HG03469 (cell line): ENCODE measurements around the gene ATP10A.

ENCODE experiments used
- ATAC-seq: cut with Tn5 transposase; IDR thresholded peaks from one replicate; pipeline ENCODE4 v1.9.1; 2021; ENCODE audit warnings: mild to moderate bottlenecking, moderate library complexity, moderate number of reproducible peaks; ENCODE audit not compliant: unreplicated experiment

The ATP10A gene

DNA sequence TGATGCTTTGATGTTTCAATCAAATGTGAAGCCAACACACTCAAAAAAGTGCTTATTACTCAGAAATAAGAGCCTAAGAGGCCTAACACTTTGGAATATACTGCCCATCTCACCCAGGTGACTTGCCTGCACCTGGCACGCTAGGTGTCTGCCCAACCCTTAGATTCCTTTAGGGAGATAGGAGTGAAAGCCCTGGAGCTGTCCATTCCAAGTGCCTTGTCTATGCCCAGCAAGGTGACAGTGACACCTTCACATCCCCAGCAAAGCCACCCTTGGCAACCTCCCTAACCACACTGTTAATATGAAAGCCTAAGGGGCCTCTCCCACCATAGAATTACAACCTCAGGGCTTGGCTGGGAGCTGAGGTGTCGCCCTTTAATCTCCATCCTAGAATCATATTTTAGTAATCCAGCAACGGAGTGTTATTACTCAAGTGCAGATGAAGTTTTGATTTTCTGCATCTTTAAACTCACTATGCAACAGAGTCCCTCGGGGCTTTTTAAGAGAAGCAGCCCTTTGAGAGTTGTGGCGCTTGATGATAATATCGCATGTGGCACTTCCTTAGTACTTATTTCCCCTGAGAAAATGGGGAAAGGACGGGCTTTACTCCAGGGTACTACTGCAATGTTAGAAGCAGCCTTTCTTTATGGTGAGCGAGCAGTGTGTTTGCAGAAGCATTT lies 24.8 kb downstream of the ATP10A start:
- no peak for ATAC-seq

DNA sequence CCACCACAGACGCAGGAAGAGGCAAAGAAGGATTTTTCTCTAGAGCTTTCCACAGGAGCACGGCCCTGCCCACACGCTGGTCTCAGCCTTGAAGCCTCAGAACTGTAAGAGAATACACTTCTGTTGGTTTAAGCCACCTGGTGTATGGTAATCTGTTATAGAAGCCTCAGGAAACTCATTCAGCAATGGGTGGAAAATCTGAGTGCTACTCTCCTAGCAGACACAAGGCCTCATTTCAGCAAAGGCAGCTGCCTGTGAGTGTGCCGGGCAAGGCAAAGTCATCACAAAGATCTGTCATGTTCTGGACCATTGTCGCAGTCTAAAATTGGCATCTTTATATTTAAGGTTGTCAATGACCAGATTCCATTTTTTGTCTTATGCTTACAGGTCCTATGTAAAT lies 31.0 kb downstream of the ATP10A start:
- no peak for ATAC-seq

DNA sequence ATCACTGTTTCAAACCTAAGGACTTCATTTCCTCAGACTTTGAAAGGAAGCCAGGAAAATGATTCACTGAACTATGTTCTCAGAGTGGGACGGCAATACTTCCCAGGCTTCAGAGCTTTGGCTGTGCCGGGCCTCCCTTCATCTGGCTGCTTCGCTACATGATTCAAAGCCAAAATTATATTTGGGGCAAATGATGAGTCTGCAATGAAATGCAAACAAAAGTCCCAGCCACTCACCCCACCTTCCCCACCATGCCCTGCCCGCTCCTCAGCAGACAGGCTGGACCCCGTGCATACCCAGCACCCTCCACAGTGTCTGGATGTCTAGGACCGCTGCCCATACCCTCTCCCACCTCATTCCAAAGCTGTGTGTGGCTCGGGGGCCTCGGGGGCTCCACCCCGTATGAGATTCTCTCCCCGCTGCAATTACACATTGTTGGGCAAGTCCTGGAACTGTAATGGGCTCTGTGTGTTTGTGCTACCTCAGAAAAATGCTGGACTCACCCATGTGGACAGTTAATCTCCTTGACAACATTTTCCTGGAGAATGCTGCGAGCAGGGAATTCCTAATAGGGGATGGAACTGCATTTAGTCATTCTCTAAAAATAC lies 32.2 kb downstream of the ATP10A start:
- ATAC-seq: no peak

DNA sequence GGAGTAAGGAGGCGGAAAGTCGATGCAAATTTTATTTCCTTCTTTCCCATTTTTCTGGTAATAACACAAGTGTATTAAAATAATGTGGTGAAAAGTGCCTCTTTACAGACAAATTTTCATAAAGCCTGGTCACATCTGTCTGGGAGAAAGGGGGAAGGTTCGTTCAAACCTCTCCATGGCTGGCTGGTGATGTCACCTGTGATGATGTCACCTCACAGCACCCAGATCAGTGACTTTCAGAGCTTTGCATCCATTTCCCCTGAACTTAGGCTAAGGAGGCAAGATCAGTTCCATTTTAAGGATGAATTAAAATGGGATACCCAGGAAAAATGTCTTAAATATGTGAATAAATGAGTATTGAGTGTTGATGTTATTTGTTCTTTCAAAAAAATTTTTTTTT lies 34.1 kb downstream of the ATP10A start:
- ATAC-seq: no peak

DNA sequence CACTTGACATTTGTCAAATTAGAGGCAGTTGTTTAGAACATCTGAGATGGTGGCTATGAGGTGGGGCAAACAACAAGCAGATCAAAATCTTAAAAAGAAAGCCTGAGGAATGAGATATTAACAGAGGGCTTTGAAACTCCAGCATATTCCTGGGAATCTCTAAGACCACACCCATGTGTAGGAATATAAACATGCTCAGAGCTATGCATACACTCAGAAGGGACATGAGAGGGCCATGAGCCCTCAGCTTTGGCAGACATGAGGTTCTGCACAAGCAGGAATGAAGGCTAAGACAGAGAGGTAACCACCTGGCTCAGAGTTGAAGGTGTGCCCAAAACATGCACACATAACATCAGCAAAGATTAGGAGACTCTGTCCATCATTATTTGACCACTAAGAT lies 37.9 kb downstream of the ATP10A start:
- ATAC-seq: no peak

DNA sequence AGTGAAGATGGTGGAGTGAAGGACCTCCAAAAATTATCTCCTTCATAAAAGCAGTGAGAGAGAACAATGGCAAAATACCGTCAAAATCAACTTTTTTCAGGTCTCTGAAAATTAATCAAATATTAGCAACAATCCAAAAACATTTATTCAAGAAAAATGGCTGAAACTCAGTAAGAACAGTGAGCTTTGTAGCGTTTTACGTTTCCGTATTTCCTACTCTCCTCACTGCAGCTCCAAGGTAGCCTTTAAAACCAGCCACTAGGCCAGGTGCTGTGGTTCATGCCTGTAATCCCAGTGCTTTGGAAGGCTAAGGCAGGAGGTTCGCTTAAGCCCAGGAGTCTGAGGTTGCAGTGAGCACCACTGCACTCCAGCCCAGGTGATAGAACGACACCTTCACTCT lies 38.5 kb downstream of the ATP10A start:
- no peak for ATAC-seq

DNA sequence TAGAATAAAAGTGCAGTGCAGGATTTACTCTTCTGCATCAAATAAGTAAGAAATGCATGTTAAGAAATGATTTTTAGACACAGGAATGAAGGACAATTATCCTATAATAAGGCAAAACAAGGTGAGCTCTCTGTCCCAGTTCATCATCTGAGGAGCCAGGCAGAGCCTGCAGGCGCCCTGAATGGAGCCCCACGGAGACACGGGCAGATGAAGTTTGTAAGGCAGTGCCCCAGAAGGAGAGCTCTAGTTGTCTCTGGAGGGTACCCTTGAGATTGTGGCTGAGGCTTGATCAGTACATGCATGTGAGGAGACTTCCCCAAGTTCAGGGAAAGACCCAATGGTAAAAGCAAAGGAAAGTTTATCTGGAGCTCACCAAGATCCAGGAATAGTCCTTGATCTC lies 50.3 kb downstream of the ATP10A start:
- ATAC-seq: no peak

DNA sequence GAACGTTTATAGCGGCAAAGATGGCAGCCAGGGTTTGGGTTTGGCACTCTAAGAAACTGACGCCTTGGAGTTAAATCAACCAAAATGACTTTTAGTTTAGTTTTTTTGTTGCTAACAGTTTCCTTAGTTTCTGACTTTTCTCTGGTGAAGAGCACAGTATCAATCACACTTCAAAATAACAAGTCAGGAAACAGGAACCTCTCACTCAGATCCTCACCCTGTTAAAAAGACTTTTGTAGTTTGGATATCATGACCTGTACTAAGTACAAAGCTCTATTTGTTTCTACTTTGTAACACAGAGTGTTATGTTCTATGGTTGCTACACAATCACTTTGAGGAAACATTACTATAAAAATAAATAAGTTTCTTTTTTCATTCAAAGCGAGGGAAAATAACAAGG lies 51.1 kb downstream of the ATP10A start:
- no peak for ATAC-seq

DNA sequence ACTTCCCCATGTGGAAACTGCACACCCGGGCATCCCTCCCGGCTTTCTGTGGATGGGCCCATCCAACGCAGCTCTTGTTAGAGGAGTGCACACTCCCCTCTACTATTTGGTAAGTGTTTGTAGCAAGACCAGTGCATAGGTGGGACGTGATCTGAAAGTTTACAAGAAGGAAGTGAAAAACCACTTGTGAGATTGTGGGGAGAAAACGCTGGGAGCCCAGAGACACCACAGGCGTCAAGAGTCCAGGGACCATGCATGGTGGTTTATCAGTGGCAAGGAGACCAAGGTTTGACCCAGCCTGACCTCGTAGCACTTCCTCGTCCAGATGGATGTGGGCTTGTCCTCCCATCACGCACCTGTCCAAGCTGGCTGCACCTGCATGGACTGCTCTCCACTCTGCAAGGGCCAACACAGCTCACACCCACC lies 51.6 kb downstream of the ATP10A start:
- peak; percentile 87 for ATAC-seq

DNA sequence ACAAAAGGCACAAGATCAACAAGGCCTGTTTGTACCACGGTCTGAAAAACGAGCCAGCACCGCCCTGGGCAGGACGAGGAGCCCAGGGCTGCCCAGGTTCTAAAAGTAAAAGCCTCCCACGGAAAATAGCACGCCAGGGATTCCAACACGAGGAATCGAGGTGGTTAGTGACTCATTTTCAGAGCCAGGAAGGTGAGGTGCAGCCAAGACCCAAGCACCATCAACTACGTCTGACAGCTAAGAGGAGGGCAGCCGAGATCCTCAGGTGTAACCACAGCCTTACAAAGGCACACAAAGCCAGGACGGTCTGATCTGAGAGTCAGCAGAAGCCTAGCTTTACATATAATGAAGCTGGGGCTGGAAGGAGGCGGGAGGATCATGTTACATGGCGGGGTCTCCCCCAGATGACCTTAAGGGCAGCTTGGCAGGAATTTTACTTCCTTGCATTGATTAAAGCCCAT lies 52.5 kb downstream of the ATP10A start:
- ATAC-seq: no peak

DNA sequence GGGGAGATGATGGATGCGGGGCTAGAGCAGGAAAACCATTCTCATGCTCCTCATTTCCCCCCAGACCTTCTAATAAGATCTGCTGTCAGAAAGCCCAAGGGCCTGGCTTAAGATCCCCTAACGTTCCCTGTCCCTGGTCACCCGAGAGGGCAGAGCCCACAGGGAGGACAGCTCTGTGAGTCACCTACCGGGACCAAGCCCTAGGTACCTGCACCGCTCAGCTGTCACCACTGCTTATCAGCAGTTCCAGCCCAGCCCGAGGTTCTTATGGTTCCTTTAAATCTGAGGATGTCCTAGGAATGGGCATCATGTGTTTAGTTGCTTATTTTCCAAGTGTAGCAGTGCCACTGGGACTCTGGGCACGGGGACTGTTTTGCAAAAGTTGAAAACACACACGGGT lies 53.0 kb downstream of the ATP10A start:
- no peak for ATAC-seq

DNA sequence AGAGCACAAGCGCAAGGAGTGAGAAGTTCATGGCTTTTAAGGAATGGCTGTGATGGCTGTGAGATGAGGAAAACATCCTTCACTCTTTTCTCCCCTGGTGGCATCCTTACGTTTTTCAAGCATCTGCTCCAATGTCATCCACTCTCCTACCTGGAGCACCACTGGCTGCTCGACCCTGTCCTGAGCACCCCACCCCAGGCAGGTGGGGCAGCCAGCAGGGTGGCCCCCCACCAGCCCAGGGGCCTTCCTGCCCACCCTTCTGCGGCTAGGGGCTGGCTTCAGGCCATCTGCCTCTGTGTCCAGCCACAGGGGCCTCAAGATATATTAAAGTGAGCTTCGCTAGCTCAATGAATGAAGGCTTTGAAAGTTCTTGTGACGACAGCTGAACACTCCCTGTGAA lies 56.1 kb downstream of the ATP10A start:
- no peak for ATAC-seq

DNA sequence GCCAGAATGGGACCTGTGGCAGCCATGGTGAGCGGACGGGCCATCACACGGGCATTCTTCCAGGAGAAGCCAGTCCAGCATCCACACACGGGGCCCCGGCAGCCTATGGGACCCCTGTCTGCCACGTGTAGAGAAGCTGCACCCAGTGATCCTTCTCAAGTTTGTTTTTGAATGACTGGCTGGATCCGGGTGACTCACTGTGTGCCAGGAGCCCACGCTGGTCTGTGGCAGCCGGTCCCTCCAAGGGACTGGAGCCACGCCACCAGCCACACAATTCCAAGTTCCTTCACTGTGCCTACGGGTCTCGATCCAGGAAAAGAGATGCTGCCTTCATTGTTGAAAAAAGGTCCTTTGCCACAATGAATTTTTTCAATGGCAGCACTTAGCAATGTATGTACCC lies 58.1 kb downstream of the ATP10A start:
- no peak for ATAC-seq

DNA sequence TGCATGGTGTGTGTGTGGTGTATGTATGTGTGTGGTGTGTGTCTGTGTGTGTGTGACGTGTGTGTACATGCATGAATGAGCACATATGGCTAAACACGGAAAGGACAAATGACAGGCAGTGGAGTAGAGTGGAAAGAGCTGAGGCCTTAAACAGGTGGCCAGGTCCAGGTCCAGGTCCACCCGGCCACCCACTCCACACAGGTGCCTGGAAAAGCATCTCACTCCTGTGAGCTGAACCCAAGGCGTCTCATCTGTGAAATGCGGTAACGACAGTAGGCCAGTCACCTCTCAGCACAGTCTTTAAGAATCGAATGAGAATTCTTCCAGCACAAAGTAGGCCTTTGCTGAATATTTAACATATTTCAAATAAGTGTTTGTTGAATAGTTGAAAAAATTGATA lies 58.7 kb downstream of the ATP10A start:
- ATAC-seq: no peak

DNA sequence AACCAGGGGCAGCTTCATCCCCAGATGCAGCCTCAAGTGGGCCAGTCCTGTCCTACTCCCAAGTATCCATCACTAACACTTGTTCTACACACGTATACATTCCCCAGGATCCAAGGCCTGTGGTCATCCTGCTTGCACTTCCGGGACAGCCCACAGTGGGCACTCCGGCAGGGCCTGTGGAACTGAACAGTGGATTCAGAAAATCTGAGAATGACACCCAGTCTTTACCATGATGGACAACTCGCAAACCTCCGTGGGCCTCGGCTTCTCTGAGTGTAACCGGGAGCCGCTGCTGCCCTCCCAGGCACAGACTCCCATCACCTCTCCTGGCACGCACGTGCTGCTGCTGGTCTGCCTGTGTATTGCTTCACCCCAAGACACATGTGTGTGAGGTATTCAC lies 59.6 kb downstream of the ATP10A start:
- no peak for ATAC-seq

DNA sequence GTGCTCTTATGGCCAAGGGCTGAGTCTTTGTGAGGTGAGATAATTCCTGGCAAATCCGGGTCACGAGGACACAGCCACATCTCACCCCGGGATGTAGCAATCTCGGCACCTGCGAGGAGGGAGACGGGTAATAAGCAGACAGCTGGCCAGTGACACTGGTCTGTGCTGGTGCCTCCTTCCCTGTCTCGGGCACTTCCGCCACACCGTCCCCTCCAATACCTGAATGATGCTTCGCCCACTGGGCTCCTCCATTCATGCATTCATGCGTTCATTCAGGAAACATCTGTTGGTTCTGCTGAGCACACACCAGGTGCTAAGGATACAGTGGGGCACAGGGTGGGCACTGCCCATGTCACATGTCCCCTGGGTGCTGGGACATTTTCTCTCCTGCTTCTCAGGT lies 60.1 kb downstream of the ATP10A start:
- ATAC-seq: no peak

DNA sequence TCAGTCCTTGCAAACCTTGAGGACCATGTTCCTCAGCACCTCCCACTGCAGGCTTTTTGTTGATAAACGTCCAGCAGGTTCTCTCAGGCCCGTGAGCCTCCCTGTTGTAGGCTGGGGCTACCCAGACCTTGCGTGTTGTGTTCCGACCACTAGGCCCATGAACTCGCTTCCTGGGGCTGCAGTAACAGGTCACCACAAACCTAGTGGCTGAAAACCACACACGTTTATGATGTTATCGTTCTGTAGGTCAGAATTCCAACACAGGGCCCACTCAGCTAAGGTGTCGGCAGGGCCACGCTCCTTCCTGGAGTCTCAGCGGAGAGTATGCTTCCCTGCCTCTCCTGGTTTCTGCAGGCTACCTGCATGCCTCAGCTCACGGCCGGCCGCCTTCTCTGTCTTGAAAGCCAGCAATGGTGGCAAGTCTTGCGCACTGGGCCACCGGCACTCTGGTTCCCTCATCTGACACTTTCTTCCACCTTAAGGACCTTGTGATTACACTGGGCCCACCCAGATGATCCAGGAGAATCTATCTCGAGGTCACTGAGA lies 60.8 kb downstream of the ATP10A start:
- no peak for ATAC-seq

DNA sequence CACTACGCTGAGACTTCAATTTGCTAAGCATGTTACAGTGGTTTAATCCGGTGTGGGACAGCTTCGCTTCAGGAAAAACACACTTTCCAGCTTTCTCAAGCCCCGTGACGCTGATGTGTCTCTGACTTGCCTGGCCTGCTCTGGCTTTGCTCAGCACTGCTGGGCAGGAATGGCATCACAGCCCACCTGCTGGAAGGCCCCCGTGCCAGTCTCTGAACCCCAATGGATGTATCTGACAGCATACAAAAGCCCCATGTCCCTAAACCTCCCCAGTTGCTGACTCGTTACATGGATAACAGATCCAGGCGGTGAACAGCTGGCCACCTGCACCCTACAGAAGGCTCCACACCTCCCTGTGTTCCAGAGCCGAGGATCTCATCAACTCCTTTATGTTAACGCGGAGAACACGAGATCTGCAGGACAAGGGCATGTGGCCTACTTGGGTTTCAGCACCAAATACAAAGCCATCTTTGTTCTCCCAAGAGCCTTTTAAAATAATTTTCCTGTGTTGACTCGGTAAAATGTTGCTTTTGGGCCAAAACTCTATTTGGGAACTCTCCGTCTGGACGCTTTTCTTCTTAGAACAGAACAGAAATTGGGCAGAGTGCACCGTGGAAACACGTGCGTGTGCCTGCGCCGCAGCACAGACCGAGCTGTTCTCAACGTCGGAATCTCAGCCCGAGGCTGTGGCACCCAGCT lies 61.4 kb downstream of the ATP10A start:
- no peak for ATAC-seq

DNA sequence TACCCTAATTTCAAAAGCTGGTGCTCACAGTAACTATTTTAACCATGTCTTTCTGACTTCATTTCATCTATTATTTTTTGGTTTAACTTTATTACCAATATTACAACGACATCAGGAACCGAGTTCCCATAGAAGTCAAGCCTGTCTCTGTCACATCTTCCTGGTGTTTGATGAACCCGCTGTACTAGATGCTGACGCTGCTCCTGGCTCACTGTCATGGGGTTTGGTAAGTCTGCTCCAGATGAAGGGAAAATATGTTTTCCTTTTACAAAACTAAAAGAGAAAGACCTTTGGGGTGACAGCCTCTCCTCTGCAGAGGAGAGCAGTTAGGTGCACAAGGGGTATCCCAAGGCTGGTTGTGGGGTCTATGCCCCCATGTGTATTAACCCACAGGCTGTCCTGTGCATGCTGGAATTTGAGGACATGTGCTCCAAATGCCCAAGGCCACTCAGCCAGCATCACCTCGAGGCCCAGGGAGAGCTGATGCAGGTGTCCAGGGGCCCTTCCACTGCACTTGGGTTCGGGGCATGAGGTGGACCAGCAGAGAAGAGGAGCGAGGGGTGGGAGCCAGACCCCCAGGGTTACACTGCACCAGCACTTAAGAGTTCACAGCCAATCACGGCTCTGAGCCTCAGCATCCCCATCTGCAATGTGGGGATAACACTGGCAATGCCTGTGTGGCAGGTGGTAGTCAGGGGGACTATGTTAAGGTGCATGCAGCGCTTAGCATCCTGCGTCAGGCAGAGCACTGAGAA lies 62.2 kb downstream of the ATP10A start:
- ATAC-seq: no peak

DNA sequence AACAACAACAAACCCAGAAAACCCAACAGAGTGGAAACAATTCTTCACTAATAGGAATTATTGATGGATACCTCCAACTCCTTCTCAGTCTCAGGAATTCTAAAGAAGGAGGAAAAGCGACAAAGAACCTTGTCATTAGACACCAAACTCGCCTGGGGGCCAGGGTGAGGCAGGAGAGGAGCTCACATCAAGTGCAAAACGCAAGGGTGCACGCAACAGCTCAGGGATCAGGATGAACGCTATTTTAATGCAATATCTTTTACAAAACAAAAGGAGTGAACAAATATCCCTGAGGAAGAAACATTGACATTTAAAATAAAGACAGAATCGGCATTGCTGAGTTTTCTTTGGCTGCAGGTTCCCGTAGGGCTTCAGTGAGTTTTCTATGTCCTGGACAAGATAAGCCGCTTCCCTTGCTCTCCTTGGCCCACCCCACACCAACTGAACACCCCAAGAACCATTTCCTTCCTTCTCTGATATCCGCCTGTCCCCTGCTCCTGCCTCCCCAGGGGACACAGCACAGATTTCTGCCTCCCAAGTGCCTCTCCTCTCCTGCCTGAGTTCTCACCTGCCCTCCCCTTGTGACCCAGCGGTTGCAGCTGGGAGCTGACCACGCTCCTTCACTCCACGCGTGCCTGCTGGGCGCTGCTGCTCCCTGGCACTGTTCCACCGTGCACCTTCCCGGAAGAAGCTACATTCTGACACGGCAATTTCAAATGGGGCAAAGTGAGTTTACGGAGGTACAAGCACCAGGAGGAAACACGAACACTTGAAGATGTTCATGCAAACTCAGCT lies 63.0 kb downstream of the ATP10A start:
- ATAC-seq: no peak
